Mammary epithelial cell (primary cell): ENCODE measurements around the gene MAMLD1.

Experiments
- CTCF ChIP-seq, 2 donors: IDR thresholded peaks in 1 of 2; conservative IDR thresholded peaks in 1 of 2; 2 replicates each; pipeline ENCODE4 v1.5.1; 2011 to 2012; ENCODE audit warnings: inconsistent platforms in 2 of 2, low read length in 2 of 2, mild to moderate bottlenecking in 2 of 2, control low read depth in 1 of 2, low read depth in 1 of 2; ENCODE audit not compliant: insufficient read depth in 1 of 2; ENCODE audit errors: extremely low read depth in 1 of 2
- EZH2 ChIP-seq: IDR thresholded peaks from 2 replicates; pipeline ENCODE4 v1.6.1; 2012; ENCODE audit warnings: low read length, inconsistent platforms, borderline replicate concordance

- no peak for TF ChIP-seq CTCF (conservative IDR thresholded peaks at IDR 0.05 in 1 of 2, IDR thresholded peaks at IDR 0.05 in 1 of 2; ENCODE audit: extremely low read depth in 1 of 2, insufficient read depth in 1 of 2, low read depth in 1 of 2, low read length in 2 of 2)
- no peak for TF ChIP-seq EZH2
Observed at GRCh38 chrX:150358651-150359050, 4.5 kb upstream of the MAMLD1 start.
